HG03571 (cell line): ENCODE results near the gene SEPTIN12.

Source experiments
- ATAC-seq: cut with Tn5 transposase; IDR thresholded peaks from one replicate; pipeline ENCODE4 v1.9.1; 2021; ENCODE audit not compliant: unreplicated experiment

SEPTIN12 gene

GRCh38 chr16:4734063-4734729 is 53.9 kb downstream of the SEPTIN12 start, which contains the start of the genes ANKS3 and DNAAF8:
ANKS3 (minus strand) TSS chr16:4734271; CDS start chr16:4730149, 4,122 bp downstream.
DNAAF8 (plus strand) TSS chr16:4734537; CDS start chr16:4736515, 1,978 bp downstream.
- peak; percentile 69 for ATAC-seq

GRCh38 chr16:4733747-4734062 is 54.4 kb downstream of the SEPTIN12 start:
- peak; percentile 7 for ATAC-seq

- ATAC-seq = no peak
These were observed 54.9 kb downstream of the SEPTIN12 start for GRCh38 chr16:4733211-4733742.

GRCh38 chr16:4729876-4730275 is 58.3 kb downstream of the SEPTIN12 start:
- ATAC-seq = no peak

GRCh38 chr16:4728676-4729075 is 59.5 kb downstream of the SEPTIN12 start:
- ATAC-seq = no peak
